ENCODE measurements around the gene CCDC190.

Gene CCDC190

DNA sequence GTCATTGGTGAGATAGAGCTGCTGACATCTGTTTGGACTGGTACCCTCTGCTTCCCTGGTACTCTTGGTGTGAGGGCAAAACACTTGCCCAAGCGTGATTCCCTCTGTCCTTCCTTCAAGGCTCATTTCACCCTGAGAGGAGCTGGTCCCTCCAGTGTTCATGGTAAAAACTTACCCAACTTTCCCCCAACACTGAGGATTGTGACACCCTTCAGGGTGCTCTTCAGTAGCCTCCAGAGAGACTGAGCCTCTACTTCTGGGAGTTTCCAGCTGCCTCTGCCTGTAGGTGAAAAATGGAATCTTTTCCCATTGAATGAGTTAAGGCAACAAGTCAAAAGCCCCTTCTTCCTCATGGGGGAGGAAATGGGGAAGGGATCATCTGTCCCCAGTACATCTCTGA is 9.6 kb downstream of the CCDC190 start:
- no peaks in the 10 kb centered on the region for H3K9me3 ChIP-seq (ENCODE audit: control insufficient read depth, insufficient read depth, low read length)
- no peaks in the 10 kb centered on the region for H3K4me1 ChIP-seq (ENCODE audit: control insufficient read depth, insufficient read depth, low read length)
- H3K36me3 ChIP-seq (ENCODE audit: control insufficient read depth, insufficient read depth, low read length): no peaks in the 10 kb centered on the region
- H3K27me3 ChIP-seq (ENCODE audit: control insufficient read depth, insufficient read depth, low read length): no peaks in the 10 kb centered on the region
- H3K4me3 ChIP-seq (ENCODE audit: low read depth, low read length): no peak overlapping the region
- no peak overlapping the region for H3K9ac ChIP-seq (ENCODE audit: low read depth, low read length)

DNA sequence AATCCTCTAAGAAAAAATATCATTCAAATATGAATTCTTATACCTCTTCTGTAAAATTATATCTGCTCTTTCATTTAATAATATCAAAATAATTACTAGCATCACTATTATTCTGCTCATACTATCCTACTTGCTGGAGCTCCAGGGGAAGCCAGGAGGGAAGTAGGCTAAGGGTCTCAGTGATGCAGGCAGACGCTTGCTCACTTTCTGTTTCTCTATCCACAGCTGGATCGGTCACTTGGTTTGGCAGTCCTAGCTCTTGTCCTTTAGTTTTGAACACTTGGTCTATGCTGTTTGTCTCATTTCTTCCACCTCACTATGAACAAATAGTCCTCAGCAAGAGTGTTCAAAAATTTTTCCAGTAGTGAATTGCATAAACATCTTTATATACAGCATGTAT is 11.3 kb downstream of the CCDC190 start:
- Histone ChIP-seq H3K36me3 (ENCODE audit: control insufficient read depth, insufficient read depth, low read length) (no peaks in the 10 kb centered on the region), H3K4me3 (ENCODE audit: low read depth, low read length) (no peak overlapping the region), H3K27me3 (ENCODE audit: control insufficient read depth, insufficient read depth, low read length) (no peaks in the 10 kb centered on the region), H3K9ac (ENCODE audit: low read depth, low read length) (no peak overlapping the region), H3K9me3 (ENCODE audit: control insufficient read depth, insufficient read depth, low read length) (no peaks in the 10 kb centered on the region), H3K4me1 (ENCODE audit: control insufficient read depth, insufficient read depth, low read length) (no peaks in the 10 kb centered on the region)

DNA sequence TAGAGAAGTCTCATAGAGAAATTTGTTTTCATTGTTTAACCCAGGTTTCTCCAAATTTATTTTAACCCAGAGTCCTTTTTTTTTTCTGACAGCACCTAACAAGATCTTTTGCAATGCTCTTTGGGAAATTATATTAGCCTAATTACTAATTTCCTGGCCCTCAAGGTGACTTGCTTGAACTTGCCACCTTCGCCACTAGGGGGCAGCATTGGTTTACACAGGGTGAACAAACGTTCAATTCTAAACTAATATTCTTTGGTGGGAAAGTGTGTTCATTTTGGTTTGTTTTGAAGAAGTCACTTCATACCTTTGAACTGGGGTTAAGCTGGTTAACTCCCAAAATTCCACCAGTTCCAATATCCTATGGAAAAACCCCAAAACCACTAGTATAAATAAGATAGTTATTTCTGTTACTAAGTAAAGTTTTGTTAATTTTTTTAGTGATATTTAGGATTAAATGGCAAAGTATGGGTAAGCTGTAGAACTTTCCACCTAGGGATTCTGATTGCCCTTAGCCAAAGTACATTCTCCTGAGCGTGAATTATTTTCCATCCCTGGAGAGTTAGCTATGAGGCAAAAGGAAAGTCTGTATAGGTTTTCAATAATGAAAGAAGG is 13.0 kb downstream of the CCDC190 start:
- Histone ChIP-seq H3K4me3 (ENCODE audit: low read depth, low read length) (no peak overlapping the region), H3K9ac (ENCODE audit: low read depth, low read length) (no peak overlapping the region)

DNA sequence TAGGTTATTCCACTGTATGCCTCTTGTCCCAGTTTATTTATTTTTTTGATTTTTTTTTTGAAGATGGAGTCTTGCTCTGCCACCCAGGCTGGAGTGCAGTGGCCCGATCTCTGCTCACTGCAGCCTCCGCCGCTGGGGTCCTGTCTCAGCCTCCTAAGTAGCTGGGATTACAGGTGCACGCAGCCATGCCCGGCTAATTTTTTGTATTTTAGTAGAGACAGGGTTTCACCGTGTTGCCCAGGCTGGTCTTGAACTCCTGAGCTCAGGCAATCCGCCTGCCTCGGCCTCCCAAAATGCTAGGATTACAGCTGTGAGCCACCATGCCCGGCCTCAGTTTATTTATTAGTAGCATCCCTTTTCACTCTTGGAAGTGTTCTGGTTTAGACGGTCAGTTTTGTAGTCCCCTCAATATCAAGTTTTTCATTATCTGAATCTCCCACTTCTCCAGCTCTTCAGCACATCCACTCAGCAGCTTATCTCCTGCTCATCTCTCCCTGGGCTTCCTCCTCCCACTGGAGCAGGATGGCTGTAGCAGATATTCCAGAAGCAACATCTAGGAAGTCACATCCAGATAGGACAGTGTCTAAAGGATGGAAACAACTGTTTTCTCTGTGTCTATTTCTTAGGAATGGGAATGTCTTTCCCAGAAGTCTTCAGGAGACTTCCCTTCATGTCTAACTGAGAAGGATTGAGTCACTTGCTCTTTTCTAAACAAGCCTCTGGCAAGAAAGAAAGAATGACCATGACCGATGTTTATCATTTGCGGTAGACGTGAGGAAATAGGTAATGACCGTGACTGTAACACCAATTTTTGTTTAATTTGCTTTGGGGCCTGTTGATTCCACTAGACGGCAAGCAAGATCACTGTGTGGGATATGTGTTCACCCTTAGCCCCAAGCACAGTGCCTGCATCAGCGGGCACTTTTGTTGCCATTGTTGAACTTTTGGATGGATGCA is 14.4 kb downstream of the CCDC190 start:
- Histone ChIP-seq H3K4me3 (ENCODE audit: low read depth, low read length) (no peak overlapping the region), H3K27me3 (ENCODE audit: control insufficient read depth, insufficient read depth, low read length) (no peaks in the 10 kb centered on the region), H3K4me1 (ENCODE audit: control insufficient read depth, insufficient read depth, low read length) (no peaks in the 10 kb centered on the region), H3K9ac (ENCODE audit: low read depth, low read length) (no peak overlapping the region), H3K9me3 (ENCODE audit: control insufficient read depth, insufficient read depth, low read length) (no peaks in the 10 kb centered on the region), H3K36me3 (ENCODE audit: control insufficient read depth, insufficient read depth, low read length) (no peaks in the 10 kb centered on the region)

More for the DNA sequence above, 13.0 kb downstream of the CCDC190 start:
- no peaks in the 10 kb centered on the region for H3K4me1 ChIP-seq (ENCODE audit: control insufficient read depth, insufficient read depth, low read length)
- H3K9me3 ChIP-seq (ENCODE audit: control insufficient read depth, insufficient read depth, low read length): no peaks in the 10 kb centered on the region
- no peaks in the 10 kb centered on the region for H3K36me3 ChIP-seq (ENCODE audit: control insufficient read depth, insufficient read depth, low read length)
- H3K27me3 ChIP-seq (ENCODE audit: control insufficient read depth, insufficient read depth, low read length): no peaks in the 10 kb centered on the region

DNA sequence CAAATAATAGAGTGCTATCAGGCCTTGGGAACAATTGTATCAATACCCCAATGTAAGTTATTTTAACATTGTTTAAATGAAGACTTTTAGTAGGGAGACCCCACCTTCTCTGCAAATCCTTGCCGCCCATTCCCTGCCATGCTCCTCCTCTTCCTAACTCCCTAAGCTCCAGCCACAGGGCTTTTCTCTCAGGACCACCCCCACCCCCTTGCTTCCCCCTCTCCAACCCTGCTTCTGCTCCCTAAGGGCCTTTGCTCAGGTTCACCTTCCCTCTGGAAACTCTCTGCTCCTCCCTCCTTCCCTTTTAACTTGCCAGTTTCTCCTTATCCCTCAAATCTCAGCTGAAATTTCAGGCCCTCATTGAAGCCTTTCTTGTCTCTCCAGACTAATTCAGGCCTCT is 16.8 kb downstream of the CCDC190 start:
- Histone ChIP-seq H3K4me3 (ENCODE audit: low read depth, low read length) (no peak overlapping the region), H3K27me3 (ENCODE audit: control insufficient read depth, insufficient read depth, low read length) (no peaks in the 10 kb centered on the region), H3K9me3 (ENCODE audit: control insufficient read depth, insufficient read depth, low read length) (no peaks in the 10 kb centered on the region), H3K36me3 (ENCODE audit: control insufficient read depth, insufficient read depth, low read length) (no peaks in the 10 kb centered on the region), H3K9ac (ENCODE audit: low read depth, low read length) (no peak overlapping the region), H3K4me1 (ENCODE audit: control insufficient read depth, insufficient read depth, low read length) (no peaks in the 10 kb centered on the region)

DNA sequence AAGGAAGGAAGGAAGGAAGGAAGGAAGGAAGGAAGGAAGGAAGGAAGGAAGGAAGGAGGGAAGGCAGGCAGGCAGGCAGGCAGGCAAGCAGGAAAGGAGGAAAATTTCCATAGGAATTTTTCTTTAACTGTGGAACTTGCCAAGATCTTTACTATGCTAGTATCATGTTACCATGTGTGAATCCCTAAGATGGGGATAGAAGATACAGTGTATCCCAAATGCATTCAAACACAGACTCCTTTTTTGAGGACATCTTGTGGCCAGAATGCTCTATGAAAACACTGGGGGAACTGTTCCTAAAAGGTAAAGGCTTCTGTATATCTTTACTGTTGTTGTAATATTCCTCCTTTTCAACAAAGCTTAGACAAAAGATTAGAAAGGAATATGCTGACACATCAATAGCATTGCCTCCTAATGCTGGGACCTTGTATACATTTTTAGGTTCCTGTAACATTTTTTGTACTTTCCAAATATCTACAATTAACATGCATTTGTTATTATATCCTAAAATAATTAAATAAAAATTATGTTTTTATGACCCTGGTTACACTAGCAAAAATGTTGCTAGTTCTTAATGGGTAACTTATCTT is 20.6 kb downstream of the CCDC190 start:
- Histone ChIP-seq H3K4me1 (ENCODE audit: control insufficient read depth, insufficient read depth, low read length) (no peaks in the 10 kb centered on the region), H3K9ac (ENCODE audit: low read depth, low read length) (no peak overlapping the region), H3K4me3 (ENCODE audit: low read depth, low read length) (no peak overlapping the region), H3K36me3 (ENCODE audit: control insufficient read depth, insufficient read depth, low read length) (no peaks in the 10 kb centered on the region), H3K27me3 (ENCODE audit: control insufficient read depth, insufficient read depth, low read length) (no peaks in the 10 kb centered on the region), H3K9me3 (ENCODE audit: control insufficient read depth, insufficient read depth, low read length) (no peaks in the 10 kb centered on the region)

DNA sequence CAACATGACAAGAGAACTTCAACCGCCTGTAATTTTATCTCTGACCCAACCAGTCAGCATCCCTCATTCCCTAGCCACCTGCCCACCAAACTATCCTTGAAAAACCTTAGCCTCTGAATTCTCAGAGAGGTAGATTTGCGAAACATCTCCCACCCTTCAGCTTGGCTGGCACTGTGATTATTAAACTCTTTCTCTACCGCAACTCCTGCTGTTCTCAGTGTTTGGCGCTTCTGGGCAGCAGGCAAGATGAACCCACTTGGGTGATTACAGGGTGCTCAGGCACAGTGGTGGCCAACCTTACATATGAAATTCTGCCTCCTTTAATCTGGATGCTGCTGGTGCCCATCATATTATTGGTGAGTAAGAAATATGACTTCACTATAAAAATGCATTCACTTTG is 22.1 kb downstream of the CCDC190 start:
- H3K9ac ChIP-seq (ENCODE audit: low read depth, low read length): no peak overlapping the region
- H3K27me3 ChIP-seq (ENCODE audit: control insufficient read depth, insufficient read depth, low read length): no peaks in the 10 kb centered on the region
- no peaks in the 10 kb centered on the region for H3K9me3 ChIP-seq (ENCODE audit: control insufficient read depth, insufficient read depth, low read length)
- no peaks in the 10 kb centered on the region for H3K36me3 ChIP-seq (ENCODE audit: control insufficient read depth, insufficient read depth, low read length)
- no peak overlapping the region for H3K4me3 ChIP-seq (ENCODE audit: low read depth, low read length)
- no peaks in the 10 kb centered on the region for H3K4me1 ChIP-seq (ENCODE audit: control insufficient read depth, insufficient read depth, low read length)

DNA sequence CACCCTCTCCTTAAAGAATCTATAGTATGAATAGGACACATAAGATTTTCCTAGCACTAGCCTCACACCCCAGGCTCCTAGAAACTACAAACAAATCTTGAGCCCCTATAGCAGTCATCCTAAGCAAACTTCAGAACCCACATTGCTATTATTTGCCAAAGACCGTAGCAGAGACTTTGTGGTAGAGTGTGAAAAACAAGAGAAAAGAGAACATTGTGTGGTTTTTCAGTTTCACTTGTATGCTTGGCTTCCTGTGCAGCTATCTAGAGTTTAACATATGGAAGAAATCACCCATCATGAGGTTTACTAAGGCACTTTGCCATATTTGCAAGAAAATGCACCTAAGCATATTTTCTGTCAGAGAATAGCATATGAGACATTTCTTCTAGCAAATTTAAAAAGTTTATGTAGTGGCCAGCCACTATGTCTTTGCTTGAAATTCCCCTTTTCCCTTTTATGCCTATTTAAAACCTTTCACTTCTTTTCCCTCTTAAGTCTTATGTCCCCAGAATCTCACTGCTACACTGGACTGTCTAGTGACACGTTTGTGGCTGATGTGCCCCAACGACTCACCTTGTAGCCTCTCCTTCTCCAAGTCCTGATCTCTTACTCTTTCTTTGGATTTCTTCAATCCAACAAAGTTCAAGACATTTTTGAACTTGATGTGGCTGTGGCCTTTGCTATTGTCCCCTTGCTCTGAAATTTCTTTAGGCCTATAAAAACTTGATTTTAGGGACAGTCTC is 25.6 kb downstream of the CCDC190 start:
- H3K27me3 ChIP-seq (ENCODE audit: control insufficient read depth, insufficient read depth, low read length): no peaks in the 10 kb centered on the region
- H3K4me3 ChIP-seq (ENCODE audit: low read depth, low read length): no peak overlapping the region
- no peaks in the 10 kb centered on the region for H3K9me3 ChIP-seq (ENCODE audit: control insufficient read depth, insufficient read depth, low read length)
- no peak overlapping the region for H3K9ac ChIP-seq (ENCODE audit: low read depth, low read length)
- peaks cover 3% of the 10 kb centered on the region for H3K4me1 ChIP-seq (ENCODE audit: control insufficient read depth, insufficient read depth, low read length)
- no peaks in the 10 kb centered on the region for H3K36me3 ChIP-seq (ENCODE audit: control insufficient read depth, insufficient read depth, low read length)

DNA sequence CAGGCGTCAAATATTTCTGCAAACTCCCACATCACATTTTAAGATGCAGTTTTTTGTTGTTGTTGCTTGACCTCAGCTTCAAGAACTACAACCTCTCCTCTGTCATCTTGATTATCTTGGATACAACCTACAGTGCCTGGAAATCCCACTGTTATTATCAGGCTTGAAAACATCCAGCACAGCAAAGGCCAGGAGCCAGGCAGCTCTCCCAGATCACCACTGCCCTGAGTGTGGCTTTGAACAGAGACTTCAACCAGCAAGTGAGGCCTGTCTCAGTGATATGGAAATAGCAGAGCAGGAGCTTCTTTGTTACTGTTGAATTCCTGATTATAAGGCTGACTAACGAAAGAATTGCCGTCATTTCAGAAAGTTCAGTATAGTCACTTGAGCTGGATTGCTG is 28.5 kb downstream of the CCDC190 start:
- no peaks in the 10 kb centered on the region for H3K27me3 ChIP-seq (ENCODE audit: control insufficient read depth, insufficient read depth, low read length)
- no peak overlapping the region for H3K9ac ChIP-seq (ENCODE audit: low read depth, low read length)
- no peaks in the 10 kb centered on the region for H3K36me3 ChIP-seq (ENCODE audit: control insufficient read depth, insufficient read depth, low read length)

DNA sequence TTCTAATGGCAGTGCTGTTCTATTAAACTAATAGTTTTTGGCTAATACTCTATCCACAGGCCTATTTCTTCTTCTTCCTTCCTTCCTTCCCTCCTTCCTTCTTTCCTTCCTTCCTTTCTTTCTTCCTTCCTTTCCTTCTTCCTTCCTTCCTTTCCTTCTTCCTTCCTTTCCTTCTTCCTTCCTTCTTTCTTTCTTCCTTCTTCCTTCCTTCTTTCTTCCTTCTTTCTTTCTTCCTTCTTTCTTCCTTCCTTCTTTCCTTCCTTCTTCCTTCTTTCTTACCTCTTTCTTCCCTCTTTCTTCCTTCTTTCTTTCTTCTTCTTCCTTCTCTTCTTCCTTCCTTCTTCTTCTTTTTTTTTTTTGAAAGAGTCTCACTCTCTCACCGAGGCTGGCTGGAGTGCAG is 31.7 kb downstream of the CCDC190 start:
- Histone ChIP-seq H3K27me3 (ENCODE audit: control insufficient read depth, insufficient read depth, low read length) (no peaks in the 10 kb centered on the region), H3K4me3 (ENCODE audit: low read depth, low read length) (no peak overlapping the region), H3K9me3 (ENCODE audit: control insufficient read depth, insufficient read depth, low read length) (no peaks in the 10 kb centered on the region)

More for the DNA sequence above, 28.5 kb downstream of the CCDC190 start:
- Histone ChIP-seq H3K4me3 (ENCODE audit: low read depth, low read length) (no peak overlapping the region), H3K4me1 (ENCODE audit: control insufficient read depth, insufficient read depth, low read length) (peaks cover 3% of the 10 kb centered on the region), H3K9me3 (ENCODE audit: control insufficient read depth, insufficient read depth, low read length) (no peaks in the 10 kb centered on the region)

DNA sequence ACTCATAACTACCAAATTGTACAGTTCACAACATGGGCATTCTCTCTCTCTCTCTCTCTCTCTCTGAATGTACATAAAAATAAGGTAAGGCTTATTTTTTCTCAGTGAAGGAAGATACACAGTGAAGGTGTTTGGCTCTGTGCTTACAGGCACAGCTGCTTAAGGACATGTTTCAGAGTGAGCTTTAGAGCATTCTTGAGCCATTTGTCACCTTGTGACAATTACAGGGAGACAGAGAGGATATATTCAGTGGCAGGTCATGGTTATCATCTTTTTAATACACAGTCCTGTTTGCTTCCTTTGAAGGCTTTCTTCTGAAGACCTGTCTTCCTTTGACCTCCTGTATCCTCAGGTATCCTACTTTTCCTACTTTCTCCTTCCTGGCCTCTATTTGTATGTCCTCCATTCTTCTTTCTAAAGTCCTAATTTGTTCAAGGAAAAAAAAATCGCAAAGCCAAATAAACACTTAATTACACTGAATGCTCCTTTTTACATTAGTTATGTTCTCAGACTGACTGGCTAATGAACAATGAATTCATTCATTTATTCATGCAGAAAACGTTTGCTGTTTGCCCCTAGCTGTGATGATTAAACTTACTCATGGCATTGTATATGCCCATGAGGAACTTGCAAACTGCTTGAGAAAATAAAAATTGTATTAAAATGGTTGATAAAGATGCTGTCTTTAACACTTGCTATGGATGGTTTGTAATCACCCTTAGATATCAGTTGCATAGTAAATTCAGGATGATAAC is 37.0 kb downstream of the CCDC190 start:
- no peak overlapping the region for H3K9ac ChIP-seq (ENCODE audit: low read depth, low read length)
- peaks cover 3% of the 10 kb centered on the region for H3K4me1 ChIP-seq (ENCODE audit: control insufficient read depth, insufficient read depth, low read length)
- H3K36me3 ChIP-seq (ENCODE audit: control insufficient read depth, insufficient read depth, low read length): no peaks in the 10 kb centered on the region
- H3K9me3 ChIP-seq (ENCODE audit: control insufficient read depth, insufficient read depth, low read length): no peaks in the 10 kb centered on the region
- H3K4me3 ChIP-seq (ENCODE audit: low read depth, low read length): no peak overlapping the region
- H3K27me3 ChIP-seq (ENCODE audit: control insufficient read depth, insufficient read depth, low read length): peaks cover 9% of the 10 kb centered on the region

More for the DNA sequence above, 31.7 kb downstream of the CCDC190 start:
- Histone ChIP-seq H3K4me1 (ENCODE audit: control insufficient read depth, insufficient read depth, low read length) (peaks cover 3% of the 10 kb centered on the region), H3K9ac (ENCODE audit: low read depth, low read length) (no peak overlapping the region), H3K36me3 (ENCODE audit: control insufficient read depth, insufficient read depth, low read length) (no peaks in the 10 kb centered on the region)

Data from iPS-15b (cell line).